Suprapubic skin (tissue), 4 donors: ENCODE measurements around the gene PIK3R5.

Experiments used
- EP300 ChIP-seq: sonication (generic); formaldehyde crosslinking; IDR thresholded peaks from one replicate; pipeline ENCODE4 v1.6.1; 2017; ENCODE audit warnings: antibody characterized with exemption
- POLR2A ChIP-seq, 2 donors: fragments of 450-650 bp; IDR thresholded peaks; one replicate each; pipeline ENCODE4 v1.6.1; 2017; ENCODE audit warnings: antibody characterized with exemption in 2 of 2, mild to moderate bottlenecking in 2 of 2, moderate library complexity in 2 of 2
- POLR2AphosphoS5 ChIP-seq, 3 donors: sonication (generic); formaldehyde crosslinking; IDR thresholded peaks; one replicate each; pipeline ENCODE4 v1.6.1; 2017; ENCODE audit warnings: antibody characterized with exemption in 3 of 3
- TF ChIP-seq, protein P1 (sequence below), 2 donors: fragments of 200-600 bp in 1 of 2; fragments of 450-650 bp in 1 of 2; sonication (generic) in 1 of 2; IDR thresholded peaks; one replicate each; pipeline ENCODE4 v1.5.1; 2016 to 2019; ENCODE audit warnings: antibody characterized with exemption in 2 of 2, mild to moderate bottlenecking in 1 of 2, moderate library complexity in 1 of 2

- TF ChIP-seq POLR2A (IDR thresholded peaks at IDR 0.05) (no peak), EP300 (no peak), POLR2AphosphoS5 (IDR thresholded peaks at IDR 0.05) (no peak)
- TF ChIP-seq, protein P1, sequence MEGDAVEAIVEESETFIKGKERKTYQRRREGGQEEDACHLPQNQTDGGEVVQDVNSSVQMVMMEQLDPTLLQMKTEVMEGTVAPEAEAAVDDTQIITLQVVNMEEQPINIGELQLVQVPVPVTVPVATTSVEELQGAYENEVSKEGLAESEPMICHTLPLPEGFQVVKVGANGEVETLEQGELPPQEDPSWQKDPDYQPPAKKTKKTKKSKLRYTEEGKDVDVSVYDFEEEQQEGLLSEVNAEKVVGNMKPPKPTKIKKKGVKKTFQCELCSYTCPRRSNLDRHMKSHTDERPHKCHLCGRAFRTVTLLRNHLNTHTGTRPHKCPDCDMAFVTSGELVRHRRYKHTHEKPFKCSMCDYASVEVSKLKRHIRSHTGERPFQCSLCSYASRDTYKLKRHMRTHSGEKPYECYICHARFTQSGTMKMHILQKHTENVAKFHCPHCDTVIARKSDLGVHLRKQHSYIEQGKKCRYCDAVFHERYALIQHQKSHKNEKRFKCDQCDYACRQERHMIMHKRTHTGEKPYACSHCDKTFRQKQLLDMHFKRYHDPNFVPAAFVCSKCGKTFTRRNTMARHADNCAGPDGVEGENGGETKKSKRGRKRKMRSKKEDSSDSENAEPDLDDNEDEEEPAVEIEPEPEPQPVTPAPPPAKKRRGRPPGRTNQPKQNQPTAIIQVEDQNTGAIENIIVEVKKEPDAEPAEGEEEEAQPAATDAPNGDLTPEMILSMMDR (IDR thresholded peaks at IDR 0.05), result no peak
These were observed 51.0 kb downstream of the PIK3R5 start for GRCh38 chr17:8914554-8914953.
